Peyer's patch (tissue), 4 donors: Measurements from ENCODE around the gene IRX1. TPM values are rescaled to one million over a fixed set of nuclear protein-coding genes. Genes with fewer than 3 reads are reported as not detected.

Experiments
- DNase-seq, 3 donors: peaks; one replicate each; pipeline ENCODE4 v3.0.0-alpha.2; 2017 to 2019
- H3K27ac ChIP-seq, 4 donors: fragments of 200-600 bp; sonication (generic); one replicate each; pipeline ENCODE4 v1.5.1; 2016 to 2019
- H3K27me3 ChIP-seq, 2 donors: fragments of 200-600 bp; sonication (generic); one replicate each; pipeline ENCODE4 v1.5.1; 2019
- H3K36me3 ChIP-seq, 3 donors: fragments of 200-600 bp; sonication (generic); one replicate each; pipeline ENCODE4 v1.5.1; 2016 to 2019
- H3K4me1 ChIP-seq, 4 donors: fragments of 200-600 bp; sonication (generic); one replicate each; pipeline ENCODE4 v1.5.1; 2016 to 2019
- H3K4me3 ChIP-seq, 4 donors: fragments of 200-600 bp; sonication (generic); 1 replicate in 3 of 4; 2 replicates in 1 of 4; pipeline ENCODE4 v1.5.1; 2016 to 2019; ENCODE audit warnings: mild to moderate bottlenecking in 1 of 4
- H3K9me3 ChIP-seq, 4 donors: fragments of 200-600 bp; sonication (generic); one replicate each; pipeline ENCODE4 v1.5.1; 2016 to 2019; ENCODE audit warnings: mild to moderate bottlenecking in 1 of 4
- POLR2A ChIP-seq, 2 donors: fragments of 450-650 bp; IDR thresholded peaks; one replicate each; pipeline ENCODE4 v1.5.1; 2017; ENCODE audit warnings: antibody characterized with exemption in 2 of 2, mild to moderate bottlenecking in 2 of 2, moderate library complexity in 2 of 2
- total RNA-seq, 4 donors: library from RNA; depleted of rRNA; stranded (reverse); fragments of >200 nt; gene quantifications; one replicate each; pipeline ENCODE4 v1.1.0, GENCODE V29; 2016
- TF ChIP-seq, protein P1 (sequence below), 6 experiments: fragments of 450-650 bp in 4 of 6; fragments of 200-600 bp in 2 of 6; sonication (generic) in 1 of 6; IDR thresholded peaks; one replicate each; pipeline ENCODE4 v1.5.1; 2017 to 2019; ENCODE audit warnings: antibody characterized with exemption in 6 of 6, mild to moderate bottlenecking in 3 of 6, moderate library complexity in 1 of 6

IRX1 gene
- total RNA-seq, 4 donors from 2014 or later = not detected

- TF ChIP-seq, protein P1, sequence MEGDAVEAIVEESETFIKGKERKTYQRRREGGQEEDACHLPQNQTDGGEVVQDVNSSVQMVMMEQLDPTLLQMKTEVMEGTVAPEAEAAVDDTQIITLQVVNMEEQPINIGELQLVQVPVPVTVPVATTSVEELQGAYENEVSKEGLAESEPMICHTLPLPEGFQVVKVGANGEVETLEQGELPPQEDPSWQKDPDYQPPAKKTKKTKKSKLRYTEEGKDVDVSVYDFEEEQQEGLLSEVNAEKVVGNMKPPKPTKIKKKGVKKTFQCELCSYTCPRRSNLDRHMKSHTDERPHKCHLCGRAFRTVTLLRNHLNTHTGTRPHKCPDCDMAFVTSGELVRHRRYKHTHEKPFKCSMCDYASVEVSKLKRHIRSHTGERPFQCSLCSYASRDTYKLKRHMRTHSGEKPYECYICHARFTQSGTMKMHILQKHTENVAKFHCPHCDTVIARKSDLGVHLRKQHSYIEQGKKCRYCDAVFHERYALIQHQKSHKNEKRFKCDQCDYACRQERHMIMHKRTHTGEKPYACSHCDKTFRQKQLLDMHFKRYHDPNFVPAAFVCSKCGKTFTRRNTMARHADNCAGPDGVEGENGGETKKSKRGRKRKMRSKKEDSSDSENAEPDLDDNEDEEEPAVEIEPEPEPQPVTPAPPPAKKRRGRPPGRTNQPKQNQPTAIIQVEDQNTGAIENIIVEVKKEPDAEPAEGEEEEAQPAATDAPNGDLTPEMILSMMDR (IDR thresholded peaks at IDR 0.05) = no peak
- TF ChIP-seq POLR2A (IDR thresholded peaks at IDR 0.05) = no peak
- Histone ChIP-seq H3K4me3 (no peak overlapping the region), H3K4me1 (no peaks in the 10 kb centered on the region), H3K36me3 (no peaks in the 10 kb centered on the region), H3K27me3 (no peaks in the 10 kb centered on the region), H3K27ac (no peak overlapping the region), H3K9me3 (no peaks in the 10 kb centered on the region)
- DNase-seq = no peak
These were observed 55.2 kb downstream of the IRX1 start for GRCh38 chr5:3650868-3651267.
